ENCODE measurements around the gene CGA.

The CGA gene

GRCh38 chr6:87104667-87105066 is 9.8 kb upstream of the CGA start (continued):
- no peak for TF ChIP-seq ZBTB49 (tag by site-specific recombination; IDR thresholded peaks at IDR 0.05; ENCODE audit: low read depth)

GRCh38 chr6:87103977-87104601 is 9.2 kb upstream of the CGA start:
- Histone ChIP-seq H3K27ac (ENCODE audit: extremely low read depth, low read depth, low read length) (no peak overlapping the region), H3K9me3 (ENCODE audit: control insufficient read depth, insufficient read depth, low read depth, low read length) (no peaks in the 10 kb centered on the region), H3K4me1 (ENCODE audit: control insufficient read depth, insufficient read depth, low read length) (no peaks in the 10 kb centered on the region), H3K36me3 (ENCODE audit: control insufficient read depth in 2 of 2, insufficient read depth in 1 of 2, low read length in 2 of 2) (no peaks in the 10 kb centered on the region), H3K4me3 (ENCODE audit: low read depth, low read length) (no peak overlapping the region)
- TF ChIP-seq ZNF2 (tag by site-specific recombination; IDR thresholded peaks at IDR 0.05) (no peak), ZNF19 (tag by site-specific recombination; IDR thresholded peaks at IDR 0.05; ENCODE audit: low read depth) (no peak), ZBTB26 (tag by site-specific recombination; optimal IDR thresholded peaks at IDR 0.05) (no peak), ZNF580 (tag by site-specific recombination; IDR thresholded peaks at IDR 0.05) (no peak), ZNF558 (tag by site-specific recombination; IDR thresholded peaks at IDR 0.05) (no peak), ZBTB21 (tag by site-specific recombination; IDR thresholded peaks at IDR 0.05) (no peak)
- CTCF ChIA-PET: interaction anchor here (1.0 to 1.3 kb wide), 2 partner anchors 25 to 29 kb away, joined by 5 read pairs; no protein-coding TSS in a partner anchor
- POLR2A ChIA-PET: no interaction called here

GRCh38 chr6:87102151-87102621 is 7.3 kb upstream of the CGA start:
- no peak overlapping the region for H3K27ac ChIP-seq (ENCODE audit: extremely low read depth, low read depth, low read length)
- POLR2A ChIA-PET: no interaction called here
- CTCF ChIA-PET: no interaction called here

More at GRCh38 chr6:87102151-87102621, 7.3 kb upstream of the CGA start:
- Histone ChIP-seq H3K4me3 (ENCODE audit: low read depth, low read length) (no peak overlapping the region), H3K4me1 (ENCODE audit: control insufficient read depth, insufficient read depth, low read length) (no peaks in the 10 kb centered on the region), H3K36me3 (ENCODE audit: control insufficient read depth in 2 of 2, insufficient read depth in 1 of 2, low read length in 2 of 2) (no peaks in the 10 kb centered on the region), H3K9me3 (ENCODE audit: control insufficient read depth, insufficient read depth, low read depth, low read length) (no peaks in the 10 kb centered on the region)
- TF ChIP-seq ZNF404 (tag by site-specific recombination; IDR thresholded peaks at IDR 0.05): no peak
- TF ChIP-seq ZBTB20 (tag by site-specific recombination; IDR thresholded peaks at IDR 0.05): no peak
- no peak for TF ChIP-seq KLF16 (tag by site-specific recombination; IDR thresholded peaks at IDR 0.05)
- TF ChIP-seq GLIS2 (tag by site-specific recombination; IDR thresholded peaks at IDR 0.05): no peak
- no peak for TF ChIP-seq ZSCAN4 (tag by site-specific recombination; IDR thresholded peaks at IDR 0.05)
- TF ChIP-seq ZNF24 (tag by site-specific recombination; IDR thresholded peaks at IDR 0.05): no peak
- no peak for TF ChIP-seq ZNF423 (tag by site-specific recombination; IDR thresholded peaks at IDR 0.05)
- TF ChIP-seq AEBP2 (tag by site-specific recombination; IDR thresholded peaks at IDR 0.05; ENCODE audit: borderline replicate concordance): no peak
- no peak for TF ChIP-seq KLF1 (tag by site-specific recombination; IDR thresholded peaks at IDR 0.05)
- TF ChIP-seq ZNF558 (tag by site-specific recombination; IDR thresholded peaks at IDR 0.05): no peak
- no peak for TF ChIP-seq SP7 (tag by site-specific recombination; IDR thresholded peaks at IDR 0.05)
- no peak for TF ChIP-seq ZFP69B (tag by site-specific recombination; IDR thresholded peaks at IDR 0.05)
- no peak for TF ChIP-seq SCRT1 (tag by site-specific recombination; IDR thresholded peaks at IDR 0.05; ENCODE audit: borderline replicate concordance)
